BJ (cell line): Measurements from ENCODE around the gene MEAF6. TPM values are rescaled to one million over a fixed set of nuclear protein-coding genes. Genes with fewer than 3 reads are reported as not detected.
A peak's percentile ranks its signal among the peaks of the same experiment; 100 is the strongest.

ENCODE experiments used
- CTCF ChIA-PET: fragments of 350-600 bp; formaldehyde crosslinking; extraction: SDS; loops from one replicate; lab custom pipeline; 2021; ENCODE audit warnings: antibody characterized with exemption, inconsistent platforms; lab: Yijun Ruan, JAX
- POLR2A ChIA-PET: fragments of 300-600 bp; sonication (Branson Sonifier 250); formaldehyde crosslinking; extraction: SDS; loops from one replicate; lab custom pipeline; 2021; ENCODE audit warnings: antibody characterized with exemption; lab: Charles Lee
- DNase-seq: peaks from one replicate; pipeline ENCODE4 v3.0.0-alpha.2; 2011; ENCODE audit warnings: low read depth
- H3K27me3 ChIP-seq: 2 replicates; pipeline ENCODE4 v1.6.0; 2011; ENCODE audit warnings: low read length; ENCODE audit not compliant: control insufficient read depth, insufficient read depth
- H3K36me3 ChIP-seq: 2 replicates; pipeline ENCODE4 v1.5.1; 2011; ENCODE audit warnings: low read length; ENCODE audit not compliant: control insufficient read depth, insufficient read depth
- H3K4me3 ChIP-seq: 2 replicates; pipeline ENCODE4 v1.5.1; 2011; ENCODE audit warnings: low read depth, mild to moderate bottlenecking, control low read depth, low read length
- polyA plus RNA-seq: library from polyadenylated mRNA; depleted of rRNA; stranded (reverse); fragments of >200 nt; gene quantifications from 2 replicates; pipeline ENCODE4 v1.2.3, GENCODE V29; 2011
- TF ChIP-seq, protein P1 (sequence below): IDR thresholded peaks from 2 replicates; pipeline ENCODE4 v1.5.1; 2011; ENCODE audit warnings: low read depth, mild to moderate bottlenecking, control low read depth, inconsistent platforms, low read length, moderate library complexity; ENCODE audit not compliant: insufficient read depth

MEAF6 gene
- polyA plus RNA-seq, 1 experiment, result 43.1 TPM

GRCh38 chr1:37481289-37482003 is 33.1 kb downstream of the MEAF6 start:
- DNase-seq, result no peak
- Histone ChIP-seq H3K36me3 (peaks cover 43% of the 10 kb centered on the region), H3K4me3 (no peak overlapping the region), H3K27me3 (no peaks in the 10 kb centered on the region)
- CTCF ChIA-PET, result interaction anchor here (1.0 to 1.1 kb wide), 3 partner anchors 10 to 27 kb away, joined by 3 to 5 read pairs (median 3); no protein-coding TSS in a partner anchor
- TF ChIP-seq, protein P1, sequence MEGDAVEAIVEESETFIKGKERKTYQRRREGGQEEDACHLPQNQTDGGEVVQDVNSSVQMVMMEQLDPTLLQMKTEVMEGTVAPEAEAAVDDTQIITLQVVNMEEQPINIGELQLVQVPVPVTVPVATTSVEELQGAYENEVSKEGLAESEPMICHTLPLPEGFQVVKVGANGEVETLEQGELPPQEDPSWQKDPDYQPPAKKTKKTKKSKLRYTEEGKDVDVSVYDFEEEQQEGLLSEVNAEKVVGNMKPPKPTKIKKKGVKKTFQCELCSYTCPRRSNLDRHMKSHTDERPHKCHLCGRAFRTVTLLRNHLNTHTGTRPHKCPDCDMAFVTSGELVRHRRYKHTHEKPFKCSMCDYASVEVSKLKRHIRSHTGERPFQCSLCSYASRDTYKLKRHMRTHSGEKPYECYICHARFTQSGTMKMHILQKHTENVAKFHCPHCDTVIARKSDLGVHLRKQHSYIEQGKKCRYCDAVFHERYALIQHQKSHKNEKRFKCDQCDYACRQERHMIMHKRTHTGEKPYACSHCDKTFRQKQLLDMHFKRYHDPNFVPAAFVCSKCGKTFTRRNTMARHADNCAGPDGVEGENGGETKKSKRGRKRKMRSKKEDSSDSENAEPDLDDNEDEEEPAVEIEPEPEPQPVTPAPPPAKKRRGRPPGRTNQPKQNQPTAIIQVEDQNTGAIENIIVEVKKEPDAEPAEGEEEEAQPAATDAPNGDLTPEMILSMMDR, result no peak
- POLR2A ChIA-PET, result no interaction called here

DNA sequence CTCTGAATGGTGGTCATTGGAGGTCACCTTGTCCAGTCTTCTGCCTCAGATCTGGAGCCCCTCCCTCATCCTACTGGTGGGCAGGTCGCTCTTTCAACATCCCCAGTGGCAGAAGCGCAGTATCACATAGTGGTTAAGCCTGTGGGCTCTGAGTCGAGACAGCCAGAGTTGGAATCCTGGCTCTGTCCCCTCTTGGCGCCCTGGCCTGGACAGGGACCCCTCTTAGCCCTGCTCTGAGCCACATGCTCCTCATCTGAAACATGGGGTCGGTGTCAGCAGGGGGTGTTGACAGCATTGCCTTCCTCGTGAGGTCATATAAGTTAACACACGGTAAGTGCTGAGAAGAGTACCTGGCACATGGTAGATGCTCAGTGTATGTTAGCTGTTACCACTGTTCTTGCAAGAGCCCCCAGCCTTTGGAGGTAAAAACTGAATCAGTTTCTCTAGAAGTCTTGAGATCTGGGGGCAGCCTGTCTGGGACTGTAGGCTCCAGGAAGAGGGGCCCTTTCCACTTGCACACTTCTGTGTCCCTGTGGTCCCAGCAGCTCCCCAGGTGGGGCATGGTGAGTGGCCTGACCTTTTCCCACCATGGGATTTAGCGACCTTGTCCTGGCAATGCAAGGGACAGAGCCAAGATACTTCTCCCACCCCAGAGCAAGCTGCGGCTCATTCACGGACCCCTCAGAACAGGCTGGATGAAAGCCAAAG is 33.8 kb downstream of the MEAF6 start:
- ChIA-PET POLR2A (no interaction called here), CTCF (interaction anchor here (1.1 kb wide), 1 partner anchor 26 kb away, joined by 5 read pairs; no protein-coding TSS in a partner anchor)
- H3K4me3 ChIP-seq, result no peak overlapping the region
- DNase-seq, result no peak
- H3K36me3 ChIP-seq, result peaks cover 43% of the 10 kb centered on the region
- TF ChIP-seq, protein P1, result no peak
- no peaks in the 10 kb centered on the region for H3K27me3 ChIP-seq

DNA sequence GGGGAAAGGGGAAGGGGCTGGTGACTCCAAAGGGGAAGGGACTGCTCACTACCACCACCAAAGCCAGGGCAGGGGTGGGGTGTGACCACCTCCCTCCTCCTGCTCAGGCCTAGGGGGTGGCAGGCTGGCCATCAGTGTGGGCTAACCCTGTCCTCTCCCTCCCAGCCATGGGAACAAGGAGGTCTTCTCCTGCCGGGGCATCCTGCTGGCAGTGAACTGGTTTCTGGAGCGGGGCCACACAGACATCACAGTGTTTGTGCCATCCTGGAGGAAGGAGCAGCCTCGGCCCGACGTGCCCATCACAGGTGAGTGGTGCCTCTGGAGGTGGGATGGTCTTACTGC is 34.5 kb downstream of the MEAF6 start:
- no peak for DNase-seq
- Histone ChIP-seq H3K27me3 (no peaks in the 10 kb centered on the region), H3K4me3 (peak overlapping the region; percentile 6), H3K36me3 (peaks cover 43% of the 10 kb centered on the region)
- CTCF ChIA-PET, result interaction anchor here (1.3 to 1.4 kb wide), 2 partner anchors 18 to 29 kb away, joined by 3 read pairs; no protein-coding TSS in a partner anchor
- POLR2A ChIA-PET, result no interaction called here
- TF ChIP-seq, protein P1, result no peak

DNA sequence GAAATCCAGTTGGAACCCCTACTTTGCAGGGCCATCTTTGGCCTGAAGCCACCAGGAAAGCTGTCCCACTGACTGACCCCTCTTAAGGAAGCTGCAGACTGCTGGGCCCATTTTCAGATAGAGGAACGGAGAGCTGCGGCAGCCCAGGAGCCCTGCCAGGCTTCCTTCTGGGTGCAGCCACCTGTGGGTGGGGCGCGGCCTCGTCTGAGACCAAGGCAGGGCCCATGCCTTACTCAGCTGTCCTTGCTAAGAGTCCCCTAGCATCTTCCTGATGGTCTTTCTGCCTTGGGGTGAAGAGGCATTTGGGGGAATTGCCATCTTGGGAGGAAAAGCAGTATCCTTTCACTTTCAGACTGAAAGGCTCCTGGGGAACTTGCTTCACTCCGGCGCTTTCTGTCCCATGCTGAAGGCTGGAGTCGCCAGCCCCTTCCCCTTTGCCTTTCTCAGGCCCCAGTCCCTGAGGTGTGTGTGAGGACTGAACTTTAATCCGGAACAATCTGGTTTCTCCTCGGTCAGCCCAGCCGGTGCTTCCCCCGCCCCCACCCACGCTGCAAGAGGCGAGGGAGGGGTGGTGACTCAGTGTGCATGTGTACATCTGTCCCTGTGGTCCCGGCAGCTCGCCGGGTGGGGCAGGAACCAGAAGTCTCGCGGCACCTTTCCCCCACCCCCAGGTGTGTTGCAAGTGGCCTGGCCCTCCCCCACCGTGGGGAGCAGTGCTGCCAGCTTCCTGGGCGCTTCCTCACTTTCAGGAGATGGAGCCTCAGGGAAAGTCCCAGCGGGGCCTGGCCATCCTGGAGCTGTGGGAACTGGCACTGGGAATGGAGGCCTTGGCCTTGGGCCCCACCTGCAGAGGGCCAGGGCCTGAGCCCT is 35.1 kb downstream of the MEAF6 start:
- H3K36me3 ChIP-seq, result peaks cover 41% of the 10 kb centered on the region
- TF ChIP-seq, protein P1, result no peak
- peak overlapping the region; percentile 31 for H3K4me3 ChIP-seq
- ChIA-PET POLR2A (no interaction called here), CTCF (interaction anchor here (0.8 to 10.0 kb wide), 8 partner anchors 7 to 35 kb away, joined by 3 to 116 read pairs (median 3); partner anchors contain the start of gene MEAF6)
- DNase-seq, result peak; percentile 65
- no peaks in the 10 kb centered on the region for H3K27me3 ChIP-seq
